HCT116 (cell line): ENCODE data around the gene MTHFD1L. TPM values are rescaled to one million over a fixed set of nuclear protein-coding genes. Genes with fewer than 3 reads are reported as not detected.

ENCODE experiments used
- ATAC-seq: fragments of 200-7000 bp; cut with Tn5 transposase; 2 replicates; pipeline ENCODE4 v1.9.1; 2020; ENCODE audit warnings: mild to moderate bottlenecking, moderate library complexity
- BruUV-seq: library from RNA; stranded (reverse); fragments of 400-500 nt; replicated peaks from 2 replicates; lab custom pipeline; 2021; lab: Mats Ljungman, UMichigan
- CTCF ChIA-PET: fragments of 300-600 bp; sonication (Branson Sonifier 250); formaldehyde crosslinking; loops from one replicate; lab custom pipeline; 2021; ENCODE audit warnings: antibody characterized with exemption; lab: Charles Lee
- POLR2A ChIA-PET: fragments of 300-600, 350-600 bp; sonication (Branson Sonifier 250); formaldehyde crosslinking; loops from one replicate; lab custom pipeline; 2021; ENCODE audit warnings: antibody characterized with exemption; lab: Charles Lee
- RAD21 ChIA-PET, 2 experiments: fragments of 300-600 bp; sonication (Branson Sonifier 250); formaldehyde crosslinking; loops; one replicate each; lab custom pipeline; 2023; ENCODE audit warnings: low total read pairs in 2 of 2; ENCODE audit not compliant: uncharacterized antibody in 2 of 2, unreplicated experiment in 2 of 2, low non-redundant PET in 1 of 2; lab: Charles Lee
- DNase-seq: peaks from one replicate; pipeline ENCODE4 v3.0.0-alpha.2; 2010; ENCODE audit warnings: low read depth, low spot score
- H2AFZ ChIP-seq: fragments of 200-600 bp; shearing (Covaris generic), sonication (generic); 2 replicates; pipeline ENCODE4 v1.6.1; 2017; ENCODE audit warnings: low read depth, mixed run types, mixed read lengths, antibody characterized with exemption, low read length; ENCODE audit not compliant: poor library complexity, severe bottlenecking
- H3K27ac ChIP-seq: 2 replicates; pipeline ENCODE4 v1.5.1; 2012; ENCODE audit warnings: low read depth, low read length
- H3K27me3 ChIP-seq: fragments of 200-600 bp; sonication (generic); 2 replicates; pipeline ENCODE4 v1.6.1; 2016; ENCODE audit warnings: mixed run types, low read length, mixed read lengths; ENCODE audit not compliant: insufficient read depth
- H3K36me3 ChIP-seq, 2 experiments: fragments of 200-500 bp in 1 of 2; fragments of 200-600 bp in 1 of 2; sonication (Bioruptor generic) in 1 of 2; sonication (generic) in 1 of 2; 2 replicates each; pipeline versions ENCODE4 v1.5.1 to v1.6.1; 2014 to 2016; ENCODE audit warnings: low read length in 2 of 2, inconsistent platforms in 1 of 2, mixed read lengths in 1 of 2, mixed run types in 1 of 2; ENCODE audit not compliant: insufficient read depth in 2 of 2, control insufficient read depth in 1 of 2
- H3K4me1 ChIP-seq, 2 experiments: fragments of 200-600 bp in 1 of 2; sonication (generic) in 1 of 2; 2 replicates each; pipeline versions ENCODE4 v1.5.1 to v1.6.1; 2012 to 2017; ENCODE audit warnings: low read length in 2 of 2, inconsistent platforms in 1 of 2, mild to moderate bottlenecking in 1 of 2, mixed read lengths in 1 of 2, mixed run types in 1 of 2, moderate library complexity in 1 of 2; ENCODE audit not compliant: insufficient read depth in 2 of 2, control insufficient read depth in 1 of 2
- H3K4me2 ChIP-seq: fragments of 200-600 bp; sonication (generic); 2 replicates; pipeline ENCODE4 v1.6.1; 2017; ENCODE audit warnings: mixed run types, low read length, mixed read lengths
- H3K4me3 ChIP-seq, 2 experiments: fragments of 200-600 bp in 1 of 2; sonication (generic) in 1 of 2; replicated peaks in 1 of 2; 2 replicates each; pipeline ENCODE4 v1.5.1; 2011 to 2016; ENCODE audit warnings: low read length in 2 of 2, control low read depth in 1 of 2, low read depth in 1 of 2, mild to moderate bottlenecking in 1 of 2, mixed read lengths in 1 of 2, mixed run types in 1 of 2
- H3K79me2 ChIP-seq: fragments of 200-600 bp; sonication (generic); 2 replicates; pipeline ENCODE4 v1.6.1; 2017; ENCODE audit warnings: mild to moderate bottlenecking, mixed run types, low read length, moderate library complexity, mixed read lengths; ENCODE audit not compliant: insufficient read depth
- H3K9ac ChIP-seq: fragments of 200-600 bp; sonication (generic); 2 replicates; pipeline ENCODE4 v1.6.1; 2016; ENCODE audit warnings: low read length, mixed read lengths
- H3K9me2 ChIP-seq: fragments of 200-600 bp; sonication (generic), shearing (Covaris generic); 2 replicates; pipeline ENCODE4 v1.6.1; 2017; ENCODE audit warnings: mixed run types, mild to moderate bottlenecking, moderate library complexity; ENCODE audit not compliant: insufficient read depth
- H3K9me3 ChIP-seq, 2 experiments: fragments of 200-500 bp in 1 of 2; fragments of 200-600 bp in 1 of 2; sonication (Bioruptor generic) in 1 of 2; sonication (generic) in 1 of 2; 2 replicates each; pipeline ENCODE4 v1.6.1; 2014 to 2017; ENCODE audit warnings: low read length in 2 of 2, mixed read lengths in 2 of 2, inconsistent platforms in 1 of 2, low read depth in 1 of 2, mild to moderate bottlenecking in 1 of 2, mixed run types in 1 of 2, moderate library complexity in 1 of 2; ENCODE audit not compliant: control insufficient read depth in 1 of 2, insufficient read depth in 1 of 2
- H4K20me1 ChIP-seq: fragments of 200-600 bp; sonication (generic), shearing (Covaris generic); 2 replicates; pipeline ENCODE4 v1.6.1; 2017; ENCODE audit warnings: mixed run types, mild to moderate bottlenecking, moderate library complexity; ENCODE audit not compliant: insufficient read depth
- EGR1 ChIP-seq: IDR thresholded peaks from 2 replicates; pipeline ENCODE4 v1.6.1; 2012; ENCODE audit warnings: low read depth
- ELF1 ChIP-seq: IDR thresholded peaks from 2 replicates; pipeline ENCODE4 v1.6.1; 2012; ENCODE audit warnings: low read depth, borderline replicate concordance
- POLR2A ChIP-seq: IDR thresholded peaks from 2 replicates; pipeline ENCODE4 v1.7.0; 2011; ENCODE audit warnings: borderline replicate concordance; ENCODE audit not compliant: insufficient read depth, insufficient read length; ENCODE audit errors: extremely low read depth
- POLR2AphosphoS5 ChIP-seq: IDR thresholded peaks from 2 replicates; pipeline ENCODE4 v1.6.1; 2011; ENCODE audit warnings: mild to moderate bottlenecking, low read depth, low read length, moderate library complexity
- SRF ChIP-seq: IDR thresholded peaks from 2 replicates; pipeline ENCODE4 v1.6.1; 2012; ENCODE audit warnings: low read depth
- TCF7L2 ChIP-seq: IDR thresholded peaks from 2 replicates; pipeline ENCODE4 v1.7.0; 2011; ENCODE audit warnings: borderline replicate concordance, inconsistent platforms; ENCODE audit not compliant: insufficient read depth, insufficient read length; ENCODE audit errors: extremely low read depth
- YY1 ChIP-seq: IDR thresholded peaks from 2 replicates; pipeline ENCODE4 v1.6.1; 2011; ENCODE audit warnings: low read length, low read depth, moderate library complexity, mild to moderate bottlenecking; ENCODE audit not compliant: insufficient replicate concordance; ENCODE audit errors: extremely low read depth
- ZFX ChIP-seq: fragments of 450-650 bp; IDR thresholded peaks from 2 replicates; pipeline ENCODE4 v1.6.1; 2017
- intact Hi-C: fragments of 100-400 bp; cut with micrococcal nuclease; formaldehyde crosslinking; loops from 2 replicates; pipeline ENCODE4 v1.10.0; 2022
- total RNA-seq: library from RNA; stranded (reverse); gene quantifications from one replicate; pipeline ENCODE4 v1.2.1, GENCODE V29; 2021; ENCODE audit not compliant: unreplicated experiment
- TF ChIP-seq, protein P1 (sequence below): IDR thresholded peaks from 2 replicates; pipeline ENCODE4 v1.6.1; 2012

The MTHFD1L gene
- total RNA-seq, 1 experiment from 2014 or later: 127 TPM

DNA sequence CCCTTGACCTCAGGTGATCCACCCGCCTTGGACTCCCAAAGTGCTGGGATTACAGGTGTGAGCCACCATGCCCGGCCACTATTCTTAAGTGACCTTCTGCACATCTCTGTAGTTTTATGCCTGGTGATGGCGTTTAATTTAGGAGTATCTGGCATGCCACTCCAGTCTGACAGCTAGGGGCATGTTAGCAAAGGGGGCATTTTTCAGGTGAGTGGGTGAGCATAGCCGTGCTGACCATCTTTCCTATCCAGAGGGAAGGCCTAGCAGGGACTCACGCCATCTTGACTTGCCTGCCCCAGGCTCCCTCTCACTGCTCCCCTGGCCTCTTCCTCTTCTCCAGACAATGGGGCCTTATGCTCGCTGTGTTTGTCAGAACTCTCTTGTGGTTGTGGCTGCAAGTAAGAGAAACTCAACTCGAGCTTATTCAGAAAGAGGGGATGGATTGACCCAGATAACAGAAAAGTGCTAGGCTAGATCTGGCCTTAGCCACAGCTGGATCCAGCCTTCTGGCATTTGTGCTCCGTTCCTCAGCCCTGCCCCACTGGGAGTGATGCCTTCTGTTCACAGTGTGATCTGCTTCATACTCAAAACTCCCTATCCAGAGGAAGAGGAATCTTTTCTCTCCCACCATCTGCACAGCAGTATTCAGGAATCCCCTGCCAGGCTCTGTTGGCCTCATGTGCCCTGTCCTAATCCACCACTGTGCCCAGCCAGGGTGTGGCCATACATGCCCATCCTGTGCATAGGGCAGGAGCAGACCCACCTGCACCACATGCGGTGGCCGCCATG, 199.7 kb downstream of the MTHFD1L start:
- intact Hi-C loops: loop anchor here (5.0 to 10.0 kb wide), 3 partner anchors 142 to 180 kb away; no protein-coding TSS in a partner anchor
- Histone ChIP-seq H3K27ac (peak overlapping the region; percentile 100), H3K4me3 (no peak overlapping the region), H3K79me2 (peaks cover 53% of the 10 kb centered on the region), H3K9ac (peak overlapping the region; percentile 42), H3K4me2 (peak overlapping the region; percentile 8), H3K4me1 (peaks cover 86 to 98% of the 10 kb centered on the region in 2 experiments), H3K9me3 (no peaks in the 10 kb centered on the region), H3K36me3 (0 out of 4 replicates have a peak, but pooled peaks cover 0 to 6% of the 10 kb centered on the region in 2 experiments), H3K9me2 (no peaks in the 10 kb centered on the region), H3K27me3 (no peaks in the 10 kb centered on the region), H4K20me1 (no peaks in the 10 kb centered on the region), H2AFZ (no peak overlapping the region)
- TF ChIP-seq SRF: no peak
- TF ChIP-seq POLR2A: no peak
- TF ChIP-seq EGR1: no peak
- TF ChIP-seq, protein P1, sequence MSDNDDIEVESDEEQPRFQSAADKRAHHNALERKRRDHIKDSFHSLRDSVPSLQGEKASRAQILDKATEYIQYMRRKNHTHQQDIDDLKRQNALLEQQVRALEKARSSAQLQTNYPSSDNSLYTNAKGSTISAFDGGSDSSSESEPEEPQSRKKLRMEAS: no peak
- TF ChIP-seq ZFX: 0 out of 2 replicates have a peak, but pooled peaks have one; percentile 8
- RAD21 ChIA-PET: no interaction called here
- no TSS peak for BruUV-seq
- ATAC-seq (no peak), DNase-seq (no peak)
- POLR2A ChIA-PET: no interaction called here
- CTCF ChIA-PET: interaction anchor here (1.7 kb wide), 1 partner anchor 259 kb away, joined by 5 read pairs; no protein-coding TSS in a partner anchor

DNA sequence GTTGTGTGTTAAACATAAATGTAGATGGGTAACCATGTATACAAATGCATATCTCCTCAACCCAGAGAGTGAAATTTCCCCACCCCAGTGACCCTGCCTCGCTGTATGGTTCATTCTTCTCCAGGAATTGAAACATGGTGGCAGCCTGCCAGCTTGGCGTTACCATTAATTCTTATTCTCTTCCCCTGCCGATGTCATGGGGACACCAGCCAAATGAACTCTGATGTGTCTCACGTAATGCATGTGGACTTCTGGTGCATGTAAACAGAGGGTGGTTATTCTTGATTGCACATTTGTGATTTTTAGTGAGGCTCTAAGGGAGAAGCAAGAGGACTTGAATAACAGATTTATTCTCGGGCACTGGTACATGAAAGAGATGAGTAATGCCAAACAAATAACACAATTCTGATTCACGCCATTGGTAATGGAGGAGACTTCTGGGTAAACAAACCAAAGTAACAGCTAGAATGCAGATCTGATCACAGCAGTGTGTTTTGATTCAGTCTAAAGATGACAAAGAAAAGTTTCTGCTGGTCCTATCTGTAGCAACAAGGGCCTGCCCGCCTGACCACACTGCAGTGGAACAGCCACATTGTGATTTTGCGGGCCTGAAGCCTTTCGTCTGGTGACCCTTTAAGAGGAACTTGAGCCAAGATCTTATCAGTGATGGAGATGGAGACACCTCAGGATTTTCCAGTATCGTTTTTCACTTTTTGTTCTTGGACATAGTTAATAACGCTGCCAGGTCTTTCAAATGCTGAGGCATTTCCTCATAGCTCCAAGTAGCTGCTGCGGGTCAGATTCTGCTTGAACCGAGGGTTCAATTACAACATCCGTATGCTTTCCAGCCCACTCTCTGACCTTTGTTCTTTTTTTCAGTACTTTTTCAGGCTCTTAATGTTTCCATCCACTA, 202.4 kb downstream of the MTHFD1L start:
- CTCF ChIA-PET: interaction anchor here (1.8 kb wide), 1 partner anchor 256 kb away, joined by 6 read pairs; no protein-coding TSS in a partner anchor
- TSS peak; percentile 39 for BruUV-seq
- intact Hi-C loops: loop anchor here (5.0 to 10.0 kb wide), 3 partner anchors 139 to 177 kb away; no protein-coding TSS in a partner anchor

More for the DNA sequence above, 202.4 kb downstream of the MTHFD1L start:
- Histone ChIP-seq H3K9me3 (no peaks in the 10 kb centered on the region), H3K36me3 (peaks cover 0 to 12% of the 10 kb centered on the region in 2 experiments; a peak in 1 of 4 replicates), H3K9me2 (no peaks in the 10 kb centered on the region), H3K27ac (peak overlapping the region; percentile 100), H3K4me3 (peak overlapping the region in 1 of 2 experiments; percentile 6; a peak in 2 of 4 replicates), H4K20me1 (no peaks in the 10 kb centered on the region), H3K27me3 (no peaks in the 10 kb centered on the region), H3K4me2 (peak overlapping the region; percentile 52), H2AFZ (no peak overlapping the region), H3K9ac (peak overlapping the region; percentile 65), H3K79me2 (peaks cover 49% of the 10 kb centered on the region), H3K4me1 (peaks cover 80 to 94% of the 10 kb centered on the region in 2 experiments)
- peak; percentile 71 for ATAC-seq
- DNase-seq: peak; percentile 98
- ChIA-PET RAD21 (interaction anchor here (0.7 to 2.1 kb wide), 3 partner anchors 54 to 256 kb away, joined by 3 to 6 read pairs (median 3); no protein-coding TSS in a partner anchor), POLR2A (interaction anchor here (0.8 to 4.3 kb wide), 13 partner anchors 8 to 256 kb away, joined by 3 to 28 read pairs (median 5); no protein-coding TSS in a partner anchor)
- TF ChIP-seq YY1 (peak; percentile 74), TCF7L2 (peak; percentile 84), POLR2AphosphoS5 (peak; percentile 58), ELF1 (no peak)
